Activated naive CD4-positive, alpha-beta T cell (primary cell): Measurements from ENCODE around the gene HS3ST5.
"Not testable (repeated sequence)": the region's sequence is repeated elsewhere in the genome, so short reads cannot be mapped to it uniquely, and the experiment has no call there.

Experiments
- DNase-seq, 4 experiments: peaks; one replicate each; lab custom pipeline; 2025; lab: John Stamatoyannopoulos, UW

Gene HS3ST5

DNA sequence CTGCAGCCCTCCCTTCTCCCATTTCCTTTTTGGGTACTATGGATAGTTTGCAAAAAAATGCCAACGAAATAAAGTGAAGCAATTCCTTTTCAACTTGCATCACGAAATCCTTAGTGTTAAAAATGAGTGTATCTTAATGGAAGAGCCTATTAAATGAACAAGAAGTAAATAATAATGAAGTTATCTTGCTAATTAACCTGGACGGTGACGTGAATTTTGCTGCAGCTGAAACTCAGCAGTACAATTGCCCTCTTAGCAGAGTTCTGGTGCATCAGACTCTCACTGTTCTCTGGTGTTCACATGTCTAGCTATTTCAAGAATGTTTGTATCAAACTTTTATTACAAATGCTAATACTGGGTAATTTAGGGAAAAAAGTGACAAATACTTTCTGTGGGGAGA lies 252.2 kb downstream of the HS3ST5 start:
- DNase-seq: no peak

DNA sequence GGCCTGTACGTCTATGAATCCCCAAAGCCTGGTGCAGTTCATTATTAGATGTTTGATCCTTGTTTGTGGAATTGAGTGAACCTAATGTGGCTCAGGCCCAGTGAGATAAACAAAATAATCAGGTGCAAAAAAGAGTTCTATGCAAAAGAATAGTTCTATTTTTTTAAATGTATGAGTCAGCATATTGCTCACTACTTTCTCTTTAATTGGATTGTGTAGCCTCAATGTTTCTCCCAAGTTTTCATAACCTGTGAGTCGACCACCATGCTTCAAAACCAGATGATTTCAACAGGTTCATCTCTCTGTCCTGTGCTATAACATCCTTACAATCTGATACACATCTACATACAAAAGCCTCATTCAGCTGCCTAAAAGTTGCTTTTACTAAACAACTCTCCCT lies 255.3 kb downstream of the HS3ST5 start:
- no peak for DNase-seq

DNA sequence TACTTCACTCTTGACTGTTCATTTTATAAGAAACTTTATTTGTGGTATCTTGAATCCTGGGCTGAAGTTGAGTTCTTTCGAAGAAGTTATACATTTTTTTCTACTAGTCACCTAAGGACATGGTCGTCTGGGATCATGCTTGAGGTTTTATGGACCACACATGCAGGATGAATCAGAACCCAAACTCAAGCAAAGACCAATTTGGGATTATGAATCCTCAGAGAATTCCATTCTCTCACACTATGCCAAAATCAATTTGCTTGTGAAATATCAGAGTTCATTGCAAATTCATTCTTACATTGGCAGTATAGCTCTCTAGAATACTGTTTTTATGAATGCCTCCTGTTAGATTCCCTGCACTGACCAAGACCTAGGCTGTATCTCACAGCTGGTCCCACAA lies 257.6 kb downstream of the HS3ST5 start:
- no peak for DNase-seq

DNA sequence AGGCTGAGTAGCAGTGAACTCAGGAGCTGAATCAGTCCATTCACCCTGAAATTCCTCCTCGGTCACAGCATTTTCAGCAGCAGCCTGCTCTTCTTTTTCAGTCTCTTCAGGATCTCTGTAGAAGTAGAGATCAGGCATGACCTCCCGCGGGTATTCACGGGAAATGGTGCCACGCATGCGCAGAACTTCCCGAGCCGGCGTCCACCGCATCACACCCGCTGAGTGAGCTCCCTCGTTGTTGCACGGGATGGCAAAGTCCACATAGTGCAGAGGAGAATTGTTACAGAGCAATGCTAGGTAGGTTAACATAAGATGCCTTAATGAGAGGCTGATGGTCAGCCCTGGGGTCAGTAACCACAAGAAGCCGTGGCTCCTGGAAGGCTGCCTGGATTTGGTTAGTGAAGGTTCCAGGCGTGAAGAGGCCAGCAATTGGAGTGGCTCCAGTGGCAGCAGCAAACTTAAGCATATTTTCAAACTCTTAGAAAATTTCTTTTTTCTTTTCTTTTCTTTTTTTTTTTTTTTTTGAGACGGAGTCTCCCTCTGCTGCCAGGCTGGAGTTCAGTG lies 258.4 kb downstream of the HS3ST5 start:
- no peak for DNase-seq

DNA sequence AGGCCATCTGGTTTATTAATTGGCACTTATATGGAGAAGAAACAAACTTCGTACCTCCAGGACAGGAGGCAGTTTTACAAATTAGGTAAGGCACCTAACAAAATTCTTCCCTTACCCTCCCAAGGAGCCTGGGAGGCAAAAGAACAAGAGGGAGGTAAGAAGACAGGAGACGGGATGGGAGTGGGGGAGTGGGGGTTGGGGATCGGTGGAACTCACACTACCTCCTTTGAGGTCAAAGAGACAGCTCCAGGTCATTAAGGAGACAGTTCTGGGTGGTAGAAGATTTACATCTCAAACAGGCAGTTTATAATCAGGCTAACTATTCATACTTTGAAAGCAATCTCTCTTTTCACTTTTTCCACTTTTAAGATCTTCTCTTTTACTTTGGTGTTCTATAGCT lies 259.6 kb downstream of the HS3ST5 start:
- no peak for DNase-seq

DNA sequence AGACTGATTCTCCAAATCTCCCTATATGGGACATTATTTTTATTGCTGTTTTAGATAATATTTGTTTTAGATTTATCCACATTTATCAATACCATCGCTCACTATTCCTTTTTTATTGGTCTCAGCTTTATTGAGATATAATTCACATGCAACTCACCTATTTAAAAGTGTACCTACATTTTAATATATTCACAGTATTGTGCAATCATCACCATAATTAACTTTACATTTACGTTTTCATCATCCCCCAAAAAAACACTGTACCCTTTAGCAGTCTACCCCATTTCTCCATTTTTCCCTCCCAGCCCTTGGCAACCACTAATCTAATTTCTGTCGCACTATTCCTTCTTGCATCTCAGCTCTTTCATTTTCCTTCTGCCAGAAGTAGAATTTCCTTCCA lies 261.1 kb downstream of the HS3ST5 start:
- no peak for DNase-seq

DNA sequence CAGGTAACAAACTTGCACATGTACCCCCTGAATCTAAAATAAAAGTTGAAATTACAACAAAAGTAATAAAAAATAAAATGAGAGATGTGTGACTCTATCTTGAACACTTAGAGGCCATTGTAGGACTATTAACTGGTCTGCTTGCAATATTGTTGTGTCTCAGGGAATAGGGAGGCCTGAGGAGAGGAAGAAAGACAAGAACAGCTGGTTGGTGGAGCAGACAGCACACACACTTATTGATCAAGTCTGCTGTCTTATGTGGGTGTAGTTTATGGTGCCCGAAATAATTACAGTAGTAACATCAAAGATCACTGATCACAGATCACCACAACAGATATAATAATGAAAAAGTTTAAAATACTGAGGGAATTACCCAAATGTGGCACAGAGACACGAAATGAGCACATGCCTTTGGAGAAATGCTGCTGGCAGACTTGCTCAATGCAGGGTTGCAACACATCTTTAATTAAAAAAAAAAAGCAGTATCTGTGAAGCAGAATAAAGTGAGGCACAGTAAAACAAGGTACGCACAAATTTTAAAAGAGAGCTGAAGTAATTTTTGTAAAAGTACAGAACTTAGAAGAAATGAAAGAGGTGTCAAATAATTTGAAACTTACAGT lies 261.8 kb downstream of the HS3ST5 start:
- DNase-seq: no peak

DNA sequence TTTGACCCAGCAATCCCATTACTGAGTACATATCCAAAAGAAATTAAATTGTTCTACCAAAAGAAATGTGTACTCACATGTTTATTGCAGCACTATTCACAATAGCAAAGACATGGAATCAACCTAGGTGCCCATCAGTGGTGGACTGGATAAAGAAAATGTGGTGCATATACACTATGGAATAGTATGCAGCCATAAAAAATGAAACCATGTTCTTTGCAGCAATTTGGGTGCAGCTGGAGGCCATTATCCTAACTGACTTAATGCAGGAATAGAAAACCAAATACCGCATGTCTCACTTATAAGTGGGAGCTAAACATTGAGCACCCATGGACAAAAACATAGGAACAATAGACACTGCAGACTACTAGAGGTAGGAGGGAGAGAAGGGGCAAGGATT lies 262.4 kb downstream of the HS3ST5 start:
- DNase-seq: not testable (repeated sequence)

DNA sequence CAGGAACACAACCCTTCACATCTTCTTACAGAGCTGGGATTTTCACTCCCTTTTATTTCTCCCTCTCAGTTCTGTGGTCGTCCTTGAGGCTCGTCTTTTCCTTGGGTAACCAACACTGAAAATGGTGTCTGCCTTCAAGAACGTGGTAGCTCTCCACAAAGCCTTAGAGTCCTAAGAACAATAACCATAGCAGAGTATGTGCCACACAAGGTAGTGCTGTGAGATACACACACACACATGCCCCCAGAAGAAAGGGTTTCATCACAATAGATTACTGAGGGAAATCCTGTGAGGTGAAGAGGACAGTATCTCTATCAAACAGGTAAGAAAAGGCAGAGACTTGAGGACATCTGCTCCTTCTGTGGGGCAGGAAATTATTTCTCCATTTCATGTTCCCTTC lies 267.0 kb downstream of the HS3ST5 start:
- no peak for DNase-seq

DNA sequence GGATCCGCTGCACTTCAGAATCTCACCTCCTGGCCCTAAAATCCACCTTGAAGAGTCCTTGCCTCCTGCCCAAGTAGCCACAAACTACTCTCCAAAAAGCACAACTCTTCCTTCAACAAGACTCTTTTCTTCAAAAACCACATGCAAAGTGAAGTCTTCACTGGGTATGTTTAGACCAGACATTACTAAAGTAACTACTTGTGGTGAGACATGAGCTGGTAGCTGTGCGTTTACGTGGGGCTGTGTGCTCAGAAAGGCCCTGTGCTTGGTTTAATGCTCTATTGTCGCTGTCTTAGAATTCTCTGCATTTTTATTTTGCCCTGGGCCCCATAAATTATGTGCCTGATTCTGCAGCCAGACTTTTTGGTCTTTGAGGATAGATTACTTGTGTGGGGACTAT lies 267.5 kb downstream of the HS3ST5 start:
- no peak for DNase-seq

DNA sequence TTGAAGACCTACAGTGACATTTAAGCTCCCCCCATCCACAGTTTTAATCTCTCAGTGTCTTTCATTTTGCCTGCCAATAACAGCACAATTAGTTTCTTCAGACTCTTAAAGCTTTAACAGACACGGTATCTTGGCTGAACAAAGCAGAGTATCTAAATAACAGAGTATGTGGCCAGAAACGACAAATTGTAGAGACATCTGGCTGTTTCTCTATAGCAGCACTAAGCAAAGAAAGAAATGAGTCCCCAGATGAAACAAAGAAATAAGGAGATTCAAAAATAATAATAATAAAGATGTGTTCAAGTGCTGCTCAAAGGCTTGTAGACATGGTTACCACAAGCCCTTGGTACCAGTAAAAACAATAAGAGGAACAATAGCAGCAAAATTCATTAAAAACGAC lies 274.1 kb downstream of the HS3ST5 start:
- DNase-seq: no peak

DNA sequence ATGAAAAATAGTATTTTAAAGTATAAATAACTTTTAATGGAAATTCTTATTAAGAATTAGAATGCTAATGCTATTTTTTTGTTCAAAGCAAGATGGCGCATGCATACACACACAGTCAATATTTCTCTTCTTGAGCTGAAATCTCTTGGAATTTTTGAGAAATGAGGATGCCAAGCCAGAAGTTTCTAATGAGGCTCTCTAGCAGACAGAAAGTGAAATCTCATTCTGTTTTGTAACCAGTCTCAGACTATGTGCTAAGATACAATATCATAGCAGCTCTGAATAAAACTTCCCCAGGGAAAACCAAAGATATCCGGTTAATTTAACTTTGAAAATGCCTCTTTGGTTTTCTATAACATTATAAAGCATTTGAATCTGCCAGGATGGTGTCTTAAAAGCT lies 274.7 kb downstream of the HS3ST5 start:
- no peak for DNase-seq

DNA sequence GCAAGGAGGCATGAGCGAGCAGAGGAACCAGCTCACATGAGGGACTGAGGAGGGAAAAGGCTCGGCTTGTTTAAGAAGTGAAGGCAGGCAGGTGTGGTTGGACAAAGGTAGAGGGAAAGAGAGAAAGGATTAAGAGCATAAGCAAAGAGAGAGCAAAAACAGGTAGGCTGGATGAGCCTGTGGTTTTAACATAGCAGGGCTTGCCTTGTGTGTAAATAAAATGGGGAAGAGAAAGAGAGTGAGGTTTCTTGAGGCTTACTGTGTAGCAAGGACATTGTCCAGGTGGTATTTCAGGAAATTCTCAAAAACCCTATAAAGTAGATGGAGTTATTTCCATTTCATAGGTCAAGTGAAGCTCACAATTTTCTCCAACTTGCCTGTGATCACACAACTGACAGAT lies 278.0 kb downstream of the HS3ST5 start:
- no peak for DNase-seq

DNA sequence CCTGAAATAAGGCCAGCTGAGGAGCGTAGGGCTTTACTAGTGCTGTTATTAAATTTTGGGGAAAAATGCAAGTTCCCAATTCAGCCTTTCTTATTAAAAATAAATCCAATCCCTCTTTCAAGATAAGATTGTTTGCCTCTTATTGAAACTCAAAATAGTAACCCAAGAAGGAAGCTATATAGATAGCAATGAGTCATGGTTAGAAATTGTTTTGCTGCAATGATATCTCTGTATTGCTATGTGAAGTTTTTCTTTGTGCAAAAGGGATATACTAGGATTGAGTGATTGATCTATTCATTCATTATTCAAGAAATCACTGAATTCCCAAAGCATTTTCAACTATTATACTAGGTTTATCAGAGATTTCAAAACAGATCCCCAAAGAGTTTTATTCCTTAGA lies 278.9 kb downstream of the HS3ST5 start:
- no peak for DNase-seq

DNA sequence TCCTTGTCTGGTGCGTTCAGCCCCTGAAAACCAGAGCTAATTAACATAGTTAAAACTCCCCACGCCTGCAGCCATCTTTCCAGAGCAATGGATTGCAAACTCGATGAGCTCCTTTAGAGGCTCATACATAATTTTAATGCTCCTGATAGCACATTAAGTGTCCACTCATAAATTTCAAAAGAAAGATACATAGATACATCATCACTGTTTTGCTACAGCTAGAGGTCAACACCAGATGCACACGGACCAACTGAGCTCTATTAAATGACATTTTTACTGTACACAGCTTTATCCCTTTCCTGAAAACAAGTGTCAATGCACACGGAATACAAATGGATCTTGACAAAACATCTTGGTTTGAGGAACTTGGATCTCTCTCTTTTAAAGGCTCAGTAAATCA lies 280.6 kb downstream of the HS3ST5 start:
- no peak for DNase-seq

DNA sequence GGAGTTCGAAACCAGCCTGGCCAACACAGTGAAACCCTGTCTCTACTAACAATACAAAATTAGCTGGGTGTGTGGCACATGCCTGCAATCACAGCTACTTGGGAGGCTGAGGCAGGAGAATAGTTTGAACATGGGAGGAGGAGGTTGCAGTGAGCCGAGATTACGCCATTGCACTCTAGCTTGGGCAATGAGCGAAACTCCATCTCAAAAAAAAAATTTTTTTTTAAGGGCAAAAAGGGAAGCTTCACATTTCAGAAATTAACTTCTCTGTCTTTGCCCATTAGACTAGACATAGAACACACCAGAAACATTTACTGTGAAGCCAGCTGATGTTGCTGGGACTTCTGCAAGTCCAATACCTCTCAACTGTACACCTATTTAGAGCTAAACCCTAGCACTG lies 281.1 kb downstream of the HS3ST5 start:
- DNase-seq: no peak

DNA sequence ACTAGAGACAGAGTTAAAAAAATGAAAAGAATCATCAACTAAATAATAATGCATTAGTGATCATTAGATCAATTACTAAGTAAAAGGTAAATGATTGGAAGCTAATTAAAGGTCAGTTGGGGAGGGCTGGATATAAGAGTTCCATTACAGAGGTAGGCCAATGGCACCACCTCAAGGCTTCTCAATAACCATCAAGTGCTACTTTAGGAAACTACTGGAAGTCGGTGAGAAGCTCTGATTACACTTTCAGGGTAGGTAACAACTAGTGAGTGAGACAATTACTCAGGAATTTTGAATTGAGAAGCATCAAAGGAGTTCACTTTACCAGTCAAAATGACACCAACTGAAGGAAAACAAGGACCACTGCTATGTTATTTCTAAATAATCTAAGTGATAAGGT lies 281.7 kb downstream of the HS3ST5 start:
- DNase-seq: no peak

DNA sequence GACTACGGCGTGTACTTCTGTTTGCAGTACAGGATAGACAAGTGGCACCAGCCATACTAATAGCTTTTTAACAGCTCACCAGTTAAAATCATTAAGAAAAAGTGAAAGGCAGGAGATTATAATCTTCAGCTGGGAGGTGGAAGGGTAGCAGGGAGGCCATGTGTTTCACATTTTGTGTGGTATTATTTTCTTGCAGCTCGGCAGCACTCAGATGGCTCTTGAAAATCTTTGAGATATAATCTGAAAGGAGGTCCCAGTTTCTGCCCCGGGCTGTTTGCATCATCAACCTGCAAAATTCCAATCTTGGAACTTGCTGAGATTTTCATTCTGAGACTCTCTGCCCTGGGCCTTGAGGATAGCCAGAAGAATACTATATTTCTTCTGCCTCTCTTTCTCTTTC lies 284.4 kb downstream of the HS3ST5 start:
- no peak for DNase-seq

DNA sequence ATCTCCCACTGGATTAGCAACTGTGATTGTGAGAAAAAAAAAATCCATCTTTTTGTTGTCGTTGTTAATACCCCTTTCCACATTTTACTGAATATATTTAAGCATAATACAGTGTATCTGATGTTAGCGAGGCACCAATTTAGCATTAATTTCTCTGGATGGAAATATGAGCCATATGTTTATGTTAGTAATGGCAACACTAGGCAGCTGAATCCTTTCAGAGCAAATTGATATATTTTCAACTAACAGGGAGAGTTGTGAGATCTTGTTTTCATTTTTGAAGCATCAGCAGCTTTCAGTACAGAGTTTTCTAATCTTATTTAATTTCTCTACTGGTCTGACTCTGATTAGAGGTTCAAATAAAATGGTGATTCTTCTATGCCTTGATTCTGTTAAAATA lies 287.1 kb downstream of the HS3ST5 start:
- DNase-seq: no peak

DNA sequence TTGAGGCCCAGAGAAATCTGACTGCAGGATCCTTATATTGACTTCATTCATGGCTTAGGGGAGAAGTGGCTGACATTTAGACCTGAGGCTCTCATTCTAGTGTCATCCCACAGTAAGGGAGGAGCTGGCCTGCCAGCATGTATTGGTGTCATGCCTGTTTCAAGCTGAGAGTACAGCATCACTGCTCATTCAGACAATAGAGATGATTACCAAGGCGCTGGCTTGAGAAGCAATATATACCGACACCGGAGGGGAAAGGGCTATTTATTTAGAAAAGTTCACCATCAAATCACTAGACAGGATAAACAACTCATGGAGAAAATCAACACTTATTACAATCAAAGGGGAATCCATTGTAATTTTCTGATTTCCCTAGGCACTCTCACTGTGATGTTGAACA lies 287.5 kb downstream of the HS3ST5 start:
- DNase-seq: no peak

DNA sequence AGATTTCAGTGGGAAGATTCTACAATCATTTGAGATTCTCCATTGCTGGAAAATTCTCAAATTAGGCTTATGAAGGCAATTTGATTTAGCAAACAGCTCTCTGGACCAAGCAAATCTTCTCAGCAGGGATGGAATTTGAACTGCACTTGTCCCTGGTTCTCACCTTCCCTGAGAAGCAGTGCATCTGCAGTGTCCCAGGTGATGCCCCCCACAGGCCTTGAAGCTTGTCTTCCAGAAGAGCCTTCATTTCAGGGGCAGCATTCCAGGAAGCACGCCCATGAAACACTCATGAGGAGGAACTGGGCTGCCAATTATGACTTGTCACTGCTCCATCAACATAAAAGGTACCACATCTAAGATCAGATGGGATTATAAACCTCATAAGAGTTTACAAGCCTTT lies 289.0 kb downstream of the HS3ST5 start:
- no peak for DNase-seq

DNA sequence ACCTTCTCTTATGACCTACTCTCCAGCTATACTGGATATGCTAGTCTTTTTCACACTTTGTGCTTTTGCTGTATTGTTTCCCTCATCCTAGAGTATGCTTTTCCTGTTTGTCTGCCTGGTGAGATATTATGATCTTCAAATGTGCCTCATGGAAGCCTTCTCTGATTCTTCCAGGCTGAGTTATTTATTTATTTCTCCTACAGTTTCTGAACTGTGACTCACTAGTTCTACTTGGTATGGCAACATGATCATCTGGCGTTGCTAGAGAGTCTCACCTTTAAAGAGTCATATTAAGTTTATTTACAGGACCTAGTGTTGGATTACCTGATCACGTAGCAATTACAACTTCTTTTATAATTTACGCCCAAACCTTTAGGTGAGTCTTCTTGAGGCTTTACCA lies 290.7 kb downstream of the HS3ST5 start:
- no peak for DNase-seq

DNA sequence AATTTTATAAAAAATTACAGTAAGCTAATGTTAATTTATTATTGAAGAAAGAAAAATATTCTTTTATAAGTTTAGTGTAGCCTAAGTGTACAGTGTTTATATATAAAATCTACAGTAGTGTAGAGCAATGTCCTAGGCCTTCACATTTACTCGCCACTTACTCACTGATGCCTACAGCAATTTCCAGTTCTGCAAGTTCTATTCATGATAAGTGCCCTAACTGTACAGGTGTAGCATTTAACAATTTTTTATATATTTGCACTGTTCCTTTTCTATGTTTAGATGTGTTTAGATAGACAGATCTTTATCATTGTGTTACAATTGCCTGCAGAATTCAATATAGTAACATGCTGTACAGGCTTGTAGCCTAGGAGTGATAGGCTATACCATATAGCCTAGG lies 291.8 kb downstream of the HS3ST5 start:
- no peak for DNase-seq

DNA sequence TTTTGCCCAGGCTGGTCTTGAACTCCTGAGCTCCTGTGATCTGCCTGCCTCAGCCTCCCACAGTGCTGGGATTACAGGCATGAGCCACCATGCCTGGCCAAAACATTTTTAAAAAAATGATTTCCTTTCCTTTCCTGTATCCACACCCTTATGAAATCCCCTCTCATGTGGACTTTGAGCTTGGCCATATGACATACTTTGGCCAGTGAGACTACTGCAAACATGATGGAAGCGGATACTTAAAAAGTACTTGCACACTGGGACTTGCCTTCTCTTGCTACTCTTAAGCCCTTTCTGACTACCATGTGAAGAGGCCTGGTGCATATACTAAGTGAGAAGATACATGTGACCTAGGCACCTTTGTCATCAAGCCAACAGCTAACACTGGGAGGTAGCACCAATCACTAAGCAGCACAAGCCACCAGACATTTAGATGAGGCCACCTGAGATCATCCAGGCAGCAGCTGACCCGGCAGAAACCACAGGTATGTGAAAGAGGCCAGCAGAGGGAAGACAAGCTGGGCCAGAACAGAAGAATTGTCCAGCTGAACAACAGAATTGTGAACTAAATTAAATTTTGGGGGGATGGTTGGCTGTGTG lies 293.4 kb downstream of the HS3ST5 start:
- DNase-seq: no peak
